CD4-positive, alpha-beta T cell treated with Interleukin-12 subunit alpha and Interleukin-12 subunit beta, for 1 hour (primary cell): ENCODE data around the gene FETUB.
A peak's percentile ranks its signal among the peaks of the same experiment; 100 is the strongest.
"Not testable (repeated sequence)": the region's sequence is repeated elsewhere in the genome, so short reads cannot be mapped to it uniquely, and the experiment has no call there.

Source experiments
- DNase-seq: peaks from one replicate; pipeline ENCODE4 v3.0.0-alpha.2; 2020

FETUB gene

GRCh38 chr3:186614266-186614596, 26.0 kb upstream of the FETUB start:
- no peak for DNase-seq

- peak; percentile 79 for DNase-seq
These were observed 25.4 kb upstream of the FETUB start for GRCh38 chr3:186614597-186615483.

- DNase-seq: no peak
These were observed 23.9 kb upstream of the FETUB start for GRCh38 chr3:186616299-186616617.

DNA sequence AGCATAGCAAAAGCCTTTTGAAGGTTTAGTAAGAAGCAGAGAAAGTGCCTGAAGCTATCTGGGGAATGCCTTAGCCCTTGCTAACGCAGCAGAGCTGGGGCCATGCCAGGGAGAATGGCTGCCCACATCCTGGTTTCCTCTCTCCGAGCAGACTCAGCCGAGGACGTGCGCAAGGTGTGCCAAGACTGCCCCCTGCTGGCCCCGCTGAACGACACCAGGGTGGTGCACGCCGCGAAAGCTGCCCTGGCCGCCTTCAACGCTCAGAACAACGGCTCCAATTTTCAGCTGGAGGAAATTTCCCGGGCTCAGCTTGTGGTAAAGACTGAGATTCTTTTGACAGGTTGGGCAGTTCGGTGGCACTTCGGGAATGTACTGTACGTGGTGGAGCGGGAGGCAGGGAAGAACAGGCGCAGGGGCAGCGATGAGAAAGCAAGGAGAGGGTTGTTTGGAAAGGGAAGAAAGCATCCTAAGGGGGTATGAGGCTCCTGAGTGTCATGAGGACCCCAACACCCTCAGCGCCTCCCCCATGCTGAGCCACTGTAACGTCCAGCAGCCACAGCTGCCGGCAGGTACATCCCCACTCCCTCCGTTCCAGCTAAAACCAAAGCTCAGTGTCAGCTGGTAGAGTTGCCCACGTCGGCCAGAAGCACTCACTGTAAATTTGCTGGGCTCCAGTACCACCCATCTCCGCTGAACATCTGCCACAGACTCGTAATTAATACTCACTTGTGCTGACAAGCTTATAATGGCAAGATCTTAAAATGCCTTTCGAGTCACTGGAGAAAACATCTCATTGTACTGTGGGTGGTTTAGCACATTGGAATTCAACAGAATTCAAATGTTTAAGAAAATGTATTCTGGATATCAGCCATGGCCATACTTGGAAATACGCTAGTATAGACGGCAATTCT, 22.9 kb upstream of the FETUB start:
- peak; percentile 86 for DNase-seq

- DNase-seq: no peak
These were observed 21.8 kb upstream of the FETUB start for GRCh38 chr3:186618318-186618938.

DNA sequence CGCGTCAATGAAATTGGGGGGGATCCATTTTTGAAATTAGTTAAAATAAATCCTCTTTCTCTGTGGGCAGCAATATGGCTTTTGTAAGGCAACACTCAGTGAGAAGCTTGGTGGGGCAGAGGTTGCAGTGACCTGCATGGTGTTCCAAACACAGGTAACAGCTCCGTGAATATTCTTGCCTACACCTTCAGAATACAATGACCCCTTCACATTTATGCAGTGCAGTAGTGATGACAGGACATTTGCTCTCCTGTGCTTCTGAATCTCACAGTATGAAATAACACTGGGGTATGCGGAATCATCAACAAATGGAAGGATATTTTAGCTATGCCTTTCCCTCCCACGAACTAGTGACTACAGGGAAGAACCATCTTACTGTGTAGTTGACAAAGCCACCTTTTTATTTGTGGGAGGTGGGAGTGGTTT, 20.4 kb upstream of the FETUB start:
- no peak for DNase-seq

DNA sequence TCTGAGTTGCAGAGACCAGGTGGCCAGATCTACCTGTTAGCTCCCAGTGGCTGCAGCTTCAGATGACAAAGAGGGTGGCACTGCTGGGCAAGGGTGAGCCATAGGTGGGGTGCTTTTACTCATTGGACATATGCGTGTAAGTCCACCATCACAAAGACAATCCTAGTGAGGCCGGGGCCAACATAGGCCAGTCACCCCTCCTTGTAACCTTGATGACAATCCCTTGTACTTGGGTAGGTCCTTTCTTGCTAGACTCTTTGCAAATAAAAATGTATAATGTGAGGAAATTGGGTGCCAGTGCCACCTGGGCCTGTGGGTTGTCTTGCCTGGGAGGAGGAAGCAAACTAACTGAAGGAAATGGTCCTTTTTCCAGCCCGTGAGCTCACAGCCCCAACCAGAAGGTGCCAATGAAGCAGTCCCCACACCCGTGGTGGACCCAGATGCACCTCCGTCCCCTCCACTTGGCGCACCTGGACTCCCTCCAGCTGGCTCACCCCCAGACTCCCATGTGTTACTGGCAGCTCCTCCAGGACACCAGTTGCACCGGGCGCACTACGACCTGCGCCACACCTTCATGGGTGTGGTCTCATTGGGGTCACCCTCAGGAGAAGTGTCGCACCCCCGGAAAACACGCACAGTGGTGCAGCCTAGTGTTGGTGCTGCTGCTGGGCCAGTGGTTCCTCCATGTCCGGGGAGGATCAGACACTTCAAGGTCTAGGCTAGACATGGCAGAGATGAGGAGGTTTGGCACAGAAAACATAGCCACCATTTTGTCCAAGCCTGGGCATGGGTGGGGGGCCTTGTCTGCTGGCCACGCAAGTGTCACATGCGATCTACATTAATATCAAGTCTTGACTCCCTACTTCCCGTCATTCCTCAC, 19.7 kb upstream of the FETUB start:
- DNase-seq: no peak

- no peak for DNase-seq
These were observed 18.1 kb upstream of the FETUB start for GRCh38 chr3:186621894-186622650.

GRCh38 chr3:186622651-186623310, 17.4 kb upstream of the FETUB start:
- no peak for DNase-seq

GRCh38 chr3:186624598-186624997, 15.6 kb upstream of the FETUB start:
- DNase-seq: no peak

DNA sequence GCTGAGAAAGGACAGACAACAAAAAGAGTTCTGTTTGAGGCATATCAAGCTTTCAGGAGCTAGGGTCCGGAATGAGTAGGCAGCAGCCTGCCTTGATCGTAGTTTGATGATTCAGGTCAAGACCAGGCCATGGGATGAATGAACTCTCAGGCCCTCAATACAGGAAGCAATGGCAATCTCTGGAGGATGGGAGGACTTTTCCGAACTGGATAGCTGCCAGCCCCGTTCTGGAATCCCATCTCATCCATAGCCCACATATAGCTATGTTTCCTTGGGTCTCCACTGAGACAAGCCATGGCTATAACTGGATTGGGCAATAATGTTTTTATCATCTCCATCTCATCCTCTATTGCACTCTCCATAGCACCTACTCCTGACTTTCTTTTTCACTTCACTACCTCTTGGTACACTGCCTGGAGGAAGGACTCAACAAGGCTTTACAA, 14.6 kb upstream of the FETUB start:
- no peak for DNase-seq

DNA sequence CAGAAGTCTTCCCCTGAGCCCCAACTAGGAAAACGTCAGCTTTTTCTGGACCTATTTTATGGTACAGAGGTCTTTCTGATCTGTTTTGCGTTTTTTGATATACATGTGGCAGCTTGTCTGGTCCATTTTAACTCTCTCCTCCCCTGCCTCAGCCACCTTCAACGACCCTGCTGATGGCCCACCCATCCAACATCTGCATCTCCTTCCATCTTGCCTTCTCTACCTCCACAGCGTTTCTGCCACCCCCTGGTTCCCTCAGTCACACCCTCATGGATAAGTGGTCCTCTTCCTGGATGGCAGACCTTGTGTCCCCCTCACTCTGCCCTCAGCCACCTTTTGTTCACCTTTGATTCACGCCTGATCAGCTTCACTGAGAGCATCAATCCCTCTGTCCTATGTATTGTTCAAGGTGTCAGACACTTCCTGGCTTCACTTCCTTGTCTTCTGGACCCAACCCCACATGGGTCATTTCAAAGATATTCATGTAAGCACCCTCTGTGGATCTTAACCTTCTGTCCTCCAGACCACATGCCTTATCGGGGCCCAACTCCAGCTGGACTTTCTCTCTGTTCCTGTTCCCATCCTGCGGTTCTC, 13.8 kb upstream of the FETUB start:
- no peak for DNase-seq

DNA sequence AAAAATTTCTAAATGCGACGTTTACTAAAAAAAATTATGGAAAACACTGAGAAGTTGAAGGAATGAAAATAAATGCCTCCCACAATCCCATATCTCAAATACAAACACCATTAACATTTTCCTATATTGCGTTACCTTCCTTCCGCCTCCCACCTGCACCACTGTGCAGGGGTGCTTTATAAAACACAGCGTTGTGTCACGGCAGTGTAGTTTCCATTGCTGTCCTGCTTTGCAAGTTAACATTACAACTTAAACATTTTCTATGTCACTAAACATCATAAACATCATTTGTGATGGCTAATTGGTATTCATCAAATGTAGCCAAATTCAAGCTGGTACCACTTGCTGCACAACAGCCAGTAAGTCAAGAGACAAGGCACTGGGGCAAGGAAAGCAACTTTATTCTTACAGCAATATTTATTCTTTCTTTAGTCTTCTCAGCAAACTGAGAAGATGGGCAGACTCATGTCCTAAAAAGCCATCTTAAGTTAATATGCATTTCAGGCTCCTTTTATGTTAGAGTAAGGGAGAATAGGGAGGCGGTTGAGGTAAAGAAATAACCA, 12.3 kb upstream of the FETUB start:
- no peak for DNase-seq

DNA sequence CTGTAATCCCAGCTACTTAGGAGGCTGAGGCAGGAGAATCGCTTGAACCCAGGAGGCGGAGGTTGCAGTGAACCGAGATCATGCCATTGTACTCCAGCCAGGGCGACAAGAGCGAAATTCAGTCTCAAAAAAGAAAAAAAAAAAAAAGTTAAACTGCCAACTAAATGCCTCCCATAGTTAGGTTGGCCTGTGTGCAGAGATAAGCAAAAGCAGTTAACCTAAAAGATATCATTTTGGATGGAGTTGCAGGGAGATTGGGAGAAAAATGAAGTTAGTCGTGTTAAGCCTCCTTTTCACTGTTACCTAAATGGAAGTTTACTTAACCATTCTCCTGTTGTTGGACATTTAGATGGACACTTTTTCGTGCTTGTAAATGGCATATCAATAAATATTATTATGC, 11.4 kb upstream of the FETUB start:
- DNase-seq: no peak

- no peak for DNase-seq
These were observed 9.1 kb upstream of the FETUB start for GRCh38 chr3:186630950-186631641.

DNA sequence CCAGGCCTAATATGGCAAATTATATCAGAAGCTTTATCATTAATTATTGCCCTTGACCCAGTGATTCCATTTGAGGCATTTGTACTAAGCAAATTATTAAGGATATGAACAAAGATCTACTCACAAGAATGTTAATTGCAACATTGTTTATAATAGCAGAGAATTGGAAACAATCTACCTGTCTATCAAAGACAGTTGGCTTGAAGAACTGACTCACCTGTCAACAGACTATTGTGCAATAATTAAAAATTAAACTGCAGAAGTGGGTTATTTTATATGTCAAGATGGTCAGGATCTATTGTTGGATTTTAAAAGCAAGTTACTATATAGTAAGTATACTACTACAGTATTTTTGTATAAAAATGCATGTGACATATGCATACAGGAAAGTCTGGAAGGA, 6.7 kb upstream of the FETUB start:
- no peak for DNase-seq

GRCh38 chr3:186634207-186634606, 6.0 kb upstream of the FETUB start:
- DNase-seq: not testable (repeated sequence)

GRCh38 chr3:186635532-186635931, 4.7 kb upstream of the FETUB start:
- no peak for DNase-seq

DNA sequence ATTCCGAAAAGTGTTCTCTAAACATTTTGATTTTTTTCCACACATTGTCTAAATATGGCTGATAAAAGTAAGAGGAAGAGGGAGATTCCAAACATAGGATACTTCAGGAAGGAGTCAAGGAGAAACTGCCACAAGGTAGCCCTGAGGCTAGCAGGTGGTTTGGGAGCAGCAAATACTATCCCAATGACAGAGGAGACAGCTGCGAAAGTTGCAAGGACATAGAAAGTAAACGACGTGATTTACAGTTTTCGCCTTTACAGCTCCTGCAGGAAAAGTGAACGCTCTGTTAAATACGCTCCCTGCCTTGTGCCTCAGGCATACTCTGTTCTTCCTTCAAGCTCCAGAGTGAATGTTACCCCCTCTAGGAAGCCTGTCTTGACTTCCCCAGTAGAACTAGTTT, 3.7 kb upstream of the FETUB start:
- no peak for DNase-seq

DNA sequence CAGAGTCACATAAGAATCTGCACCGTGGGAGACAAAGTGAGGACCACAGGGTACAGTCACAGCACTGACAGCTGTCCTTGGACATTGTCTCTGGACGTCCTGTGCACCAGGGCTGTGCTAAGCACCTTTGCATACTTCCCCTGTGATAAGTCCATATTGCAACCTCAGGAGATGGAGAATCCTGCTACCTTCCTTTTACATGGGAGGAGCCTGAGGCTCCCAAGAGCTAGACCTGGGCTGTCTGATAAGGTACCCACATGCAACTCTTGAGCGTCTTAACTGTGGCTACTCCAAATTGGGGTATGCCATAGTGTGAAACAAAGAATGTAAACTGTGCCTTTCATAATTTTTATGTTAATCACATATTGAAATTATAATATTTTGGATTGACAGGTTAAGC, 2.5 kb upstream of the FETUB start:
- DNase-seq: no peak
